K562 (cell line): Measurements from ENCODE around the gene PHLDB3. TPM values are rescaled to one million over a fixed set of nuclear protein-coding genes. Genes with fewer than 3 reads are reported as not detected.

Experiments
- ATAC-seq: fragments of 200-7000 bp; cut with Tn5 transposase; 3 replicates; pipeline ENCODE4 v1.9.1; 2020; ENCODE audit warnings: moderate library complexity
- BruUV-seq: library from RNA; stranded (reverse); fragments of 400-500 nt; replicated peaks from 2 replicates; lab custom pipeline; 2021; lab: Mats Ljungman, UMichigan
- CTCF ChIA-PET: fragments of 300-600 bp; formaldehyde crosslinking; extraction: SDS; loops from one replicate; lab custom pipeline; 2021; ENCODE audit warnings: low intra/inter-chr PET ratio; lab: Yijun Ruan, JAX
- POLR2A ChIA-PET: fragments of 300-600, 350-650 bp; sonication (Branson Sonifier 250); formaldehyde crosslinking; extraction: SDS; loops from one replicate; lab custom pipeline; 2021; ENCODE audit warnings: antibody characterized with exemption, inconsistent platforms; lab: Yijun Ruan, JAX
- DNase-seq, 4 experiments: peaks; one replicate each; pipeline versions ENCODE4 v3.0.0 to v3.0.0-alpha.2; 2011 to 2018; ENCODE audit warnings: low spot score in 3 of 4, mixed read lengths in 3 of 4; ENCODE audit errors: extremely low read depth in 1 of 4
- FAIRE-seq: peaks from 2 replicates; lab custom pipeline; 2011; peaks lifted over from hg19 to GRCh38; lab: Jason Lieb, UNC
- H2AFZ ChIP-seq: 2 replicates; pipeline ENCODE4 v1.6.0; 2011; ENCODE audit warnings: low read depth, low read length, control low read depth, inconsistent platforms
- H3K27ac ChIP-seq: fragments of 200-600 bp; 3 replicates; pipeline ENCODE4 v1.8.0; 2011; ENCODE audit warnings: low read depth, mild to moderate bottlenecking, control low read depth, inconsistent platforms, low read length, moderate library complexity, mixed read lengths; ENCODE audit errors: extremely low read depth
- H3K27me3 ChIP-seq, 2 experiments: fragments of 300-600 bp in 1 of 2; 2 replicates in 1 of 2; 3 replicates in 1 of 2; pipeline versions ENCODE4 v1.6.0 to v1.8.0; 2011; ENCODE audit warnings: inconsistent platforms in 2 of 2, low read length in 2 of 2, mild to moderate bottlenecking in 1 of 2, mixed read lengths in 1 of 2, moderate library complexity in 1 of 2; ENCODE audit not compliant: control insufficient read depth in 2 of 2, insufficient read depth in 2 of 2
- H3K36me3 ChIP-seq: fragments of 300-600 bp; 3 replicates; pipeline ENCODE4 v1.8.0; 2011; ENCODE audit warnings: mild to moderate bottlenecking, low read length, inconsistent platforms; ENCODE audit not compliant: control insufficient read depth, insufficient read depth
- H3K4me1 ChIP-seq, 2 experiments: fragments of 200-600 bp in 1 of 2; replicated peaks in 1 of 2; 2 replicates in 1 of 2; 3 replicates in 1 of 2; pipeline versions ENCODE4 v1.5.1 to v1.8.0; 2011; ENCODE audit warnings: inconsistent platforms in 2 of 2, low read length in 2 of 2, mild to moderate bottlenecking in 1 of 2, mixed read lengths in 1 of 2, moderate library complexity in 1 of 2; ENCODE audit not compliant: control insufficient read depth in 2 of 2, insufficient read depth in 2 of 2
- H3K4me2 ChIP-seq: 2 replicates; pipeline ENCODE4 v1.6.1; 2011; ENCODE audit warnings: low read length, control low read depth, inconsistent platforms, mixed read lengths; ENCODE audit not compliant: insufficient read depth
- H3K4me3 ChIP-seq: fragments of 200-600 bp; sonication (generic), shearing (Covaris generic); 2 replicates; pipeline ENCODE4 v1.5.1; 2016; ENCODE audit warnings: control low read depth, inconsistent platforms
- H3K79me2 ChIP-seq: fragments of 200-600 bp; 3 replicates; pipeline ENCODE4 v1.8.0; 2011; ENCODE audit warnings: low read length, inconsistent platforms; ENCODE audit not compliant: control insufficient read depth, insufficient read depth
- H3K9ac ChIP-seq, 2 experiments: 2 replicates each; pipeline versions ENCODE4 v1.6.0 to v1.6.1; 2011; ENCODE audit warnings: low read depth in 2 of 2, low read length in 2 of 2, control low read depth in 1 of 2, inconsistent platforms in 1 of 2, mild to moderate bottlenecking in 1 of 2, mixed read lengths in 1 of 2; ENCODE audit not compliant: insufficient read depth in 1 of 2
- H3K9me1 ChIP-seq: one replicate; pipeline ENCODE4 v1.6.0; 2011; ENCODE audit warnings: inconsistent platforms, mild to moderate bottlenecking, low read length, moderate library complexity; ENCODE audit not compliant: control insufficient read depth, insufficient read depth
- H3K9me3 ChIP-seq: replicated peaks from 2 replicates; pipeline ENCODE4 v1.5.1; 2011; ENCODE audit warnings: low read depth, low read length, inconsistent platforms; ENCODE audit not compliant: control insufficient read depth, insufficient read depth
- H4K20me1 ChIP-seq: replicated peaks from 2 replicates; pipeline ENCODE4 v1.6.1; 2011; ENCODE audit warnings: low read length, inconsistent platforms, mixed read lengths; ENCODE audit not compliant: control insufficient read depth, insufficient read depth
- ARID3B ChIP-seq: fragments of 250-450 bp; sonication (Bioruptor Pico); IDR thresholded peaks from 2 replicates; pipeline ENCODE4 v1.4.0; 2020; ENCODE audit warnings: borderline replicate concordance
- ARNT ChIP-seq, 2 experiments: fragments of 450-650 bp; IDR thresholded peaks; 2 replicates each; pipeline ENCODE4 v1.6.1; 2016; ENCODE audit warnings: mild to moderate bottlenecking in 1 of 2
- BRF2 ChIP-seq: IDR thresholded peaks from 3 replicates; pipeline ENCODE4 v1.6.1; 2011; ENCODE audit warnings: borderline replicate concordance, mild to moderate bottlenecking; ENCODE audit not compliant: insufficient read length, insufficient read depth
- CHD2 ChIP-seq: IDR thresholded peaks from 2 replicates; pipeline ENCODE4 v1.6.1; 2011; ENCODE audit warnings: low read depth, low read length
- ELF2 ChIP-seq: fragments of 250-450 bp; sonication (Bioruptor Pico); IDR thresholded peaks from 2 replicates; pipeline ENCODE4 v1.5.0; 2021; ENCODE audit warnings: mild to moderate bottlenecking
- GTF2A2 ChIP-seq: IDR thresholded peaks from 2 replicates; pipeline ENCODE4 v1.6.1; 2016; ENCODE audit warnings: mild to moderate bottlenecking, missing genetic modification characterization, missing compliant biosample characterization
- GTF2E2 ChIP-seq: fragments of 200-800 bp; sonication (Bioruptor generic); IDR thresholded peaks from 2 replicates; pipeline ENCODE4 v1.6.1; 2016; ENCODE audit warnings: missing genetic modification characterization, missing compliant biosample characterization
- HDGF ChIP-seq: fragments of 450-650 bp; IDR thresholded peaks from 2 replicates; pipeline ENCODE4 v1.6.1; 2016
- HES1 ChIP-seq: fragments of 450-650 bp; IDR thresholded peaks from 2 replicates; pipeline ENCODE4 v1.6.1; 2016; ENCODE audit warnings: low read depth, mild to moderate bottlenecking, moderate library complexity
- MAFG ChIP-seq: fragments of 450-650 bp; conservative IDR thresholded peaks from 2 replicates; pipeline ENCODE4 v1.6.1; 2016; ENCODE audit warnings: missing genetic modification characterization, missing compliant biosample characterization
- MXD1 ChIP-seq: fragments of 250-450 bp; sonication (Bioruptor Pico); IDR thresholded peaks from 2 replicates; pipeline ENCODE4 v1.8.0; 2021; ENCODE audit warnings: borderline replicate concordance, mild to moderate bottlenecking, moderate library complexity; ENCODE audit not compliant: poor library complexity, severe bottlenecking
- RBM15 ChIP-seq: fragments of 200-400 bp; formaldehyde crosslinking; IDR thresholded peaks from 2 replicates; pipeline ENCODE4 v1.6.1; 2018; ENCODE audit warnings: mild to moderate bottlenecking, low read length, moderate library complexity; ENCODE audit not compliant: insufficient read depth
- SIX5 ChIP-seq, 2 experiments: IDR thresholded peaks; 2 replicates each; pipeline ENCODE4 v1.6.1; 2011; ENCODE audit warnings: low read length in 2 of 2, borderline replicate concordance in 1 of 2, low read depth in 1 of 2, mild to moderate bottlenecking in 1 of 2, moderate library complexity in 1 of 2; ENCODE audit not compliant: insufficient read depth in 1 of 2
- TAF15 ChIP-seq: fragments of 200-400 bp; formaldehyde crosslinking; IDR thresholded peaks from 2 replicates; pipeline ENCODE4 v1.6.1; 2017; ENCODE audit warnings: mild to moderate bottlenecking, low read depth, low read length, moderate library complexity
- UBTF ChIP-seq, 2 experiments: IDR thresholded peaks; 2 replicates each; pipeline ENCODE4 v1.6.1; 2012; ENCODE audit warnings: improper control_type of control experiment in 2 of 2, low read depth in 2 of 2, low read length in 2 of 2, borderline replicate concordance in 1 of 2
- ZNF134 ChIP-seq: fragments of 250-450 bp; sonication (Bioruptor Pico); conservative IDR thresholded peaks from 2 replicates; pipeline ENCODE4 v1.4.0; 2020
- ZNF57 ChIP-seq: fragments of 450-650 bp; formaldehyde crosslinking; IDR thresholded peaks from 2 replicates; pipeline ENCODE4 v1.4.0; 2020; ENCODE audit warnings: mild to moderate bottlenecking, moderate library complexity
- ZNF584 ChIP-seq: fragments of 200-800 bp; sonication (Bioruptor generic); IDR thresholded peaks from 2 replicates; pipeline ENCODE4 v1.6.1; 2016; ENCODE audit warnings: low read depth, mild to moderate bottlenecking, missing genetic modification characterization, missing compliant biosample characterization
- WGBS: fragments of 100-300 bp; shearing (Covaris generic); methylation state at CpG from one replicate; pipeline ENCODE4 v1.1.6; 2016; ENCODE audit warnings: low coverage, mixed read lengths; ENCODE audit not compliant: insufficient coverage; ENCODE audit errors: missing lambda C conversion rate; 5-methylcytosine and 5-hydroxymethylcytosine counted together
- in situ Hi-C: fragments of 300-500 bp; cut with MboI; formaldehyde crosslinking; loops from 4 replicates; pipeline ENCODE4 v1.15.0; 2018; ENCODE audit warnings: inconsistent platforms, mixed read lengths
- intact Hi-C: fragments of 100-400 bp; cut with micrococcal nuclease; formaldehyde crosslinking; loops from 2 replicates; pipeline ENCODE4 v1.14.2; 2022
- polyA plus RNA-seq, 8 experiments: library from polyadenylated mRNA; depleted of rRNA in 4 of 8; stranded (reverse) in 5 of 8; unstranded in 3 of 8; fragments of >200 nt; fragmentation: Nextera tagmentation in 2 of 8; fragmentation: Illumina TruSeq in 1 of 8; extraction: Ambion mirVana in 2 of 8; extraction: Trizol in 1 of 8; gene quantifications; 2 replicates each; pipeline versions ENCODE4 v1.2.1 to v1.2.3, GENCODE V29; 2011 to 2014; ENCODE audit warnings: inconsistent platforms in 1 of 8, missing spikeins in 1 of 8
- total RNA-seq, 7 experiments: library from RNA; depleted of rRNA in 6 of 7; stranded (reverse); fragments of >200 nt in 6 of 7; fragmentation: Illumina TruSeq in 2 of 7; extraction: Trizol in 2 of 7; gene quantifications; 2 replicates each; pipeline versions ENCODE4 v1.2.1 to v1.2.3, GENCODE V29; 2011 to 2021; ENCODE audit warnings: low replicate concordance in 1 of 7

Gene PHLDB3
- total and polyA plus RNA-seq, 9 of the 15 experiments (the other 6 are each of a cell fraction or from before 2014, with no cell fraction given): 0.04 to 23.5 (median 3.9) TPM

- in situ Hi-C loops: no loop called here
- Histone ChIP-seq H3K4me3 (no peak overlapping the region), H4K20me1 (no peaks in the 10 kb centered on the region), H3K36me3 (no peaks in the 10 kb centered on the region), H3K9me3 (no peaks in the 10 kb centered on the region), H3K9me1 (no peaks in the 10 kb centered on the region), H3K27me3 (no peaks in the 10 kb centered on the region), H3K9ac (no peak overlapping the region; a peak in 1 of 4 replicates), H3K79me2 (no peaks in the 10 kb centered on the region), H3K27ac (no peak overlapping the region), H3K4me1 (no peaks in the 10 kb centered on the region; a peak in 1 of 5 replicates), H3K4me2 (no peak overlapping the region), H2AFZ (no peak overlapping the region)
- POLR2A ChIA-PET: no interaction called here
- no peak for ATAC-seq
- DNase-seq: no peak
- intact Hi-C loops: no loop called here
- 63% methylated on average over 8 of the region's 8 CpGs for WGBS
- TF ChIP-seq MXD1 (CRISPR knock-in tag) (no peak), ARNT (IDR thresholded peaks at IDR 0.05) (no peak), ZNF57 (no peak), ARID3B (CRISPR knock-in tag) (no peak), RBM15 (no peak), MAFG (tag) (no peak), BRF2 (no peak), ZNF584 (CRISPR knock-in tag) (no peak), GTF2E2 (tag) (no peak), HDGF (no peak), SIX5 (IDR thresholded peaks at IDR 0.05; ENCODE audit: borderline replicate concordance in 1 of 2, insufficient read depth in 1 of 2, low read depth in 1 of 2, low read length in 2 of 2) (no peak), TAF15 (no peak), HES1 (no peak), ELF2 (no peak), UBTF (IDR thresholded peaks at IDR 0.05; ENCODE audit: borderline replicate concordance in 1 of 2, low read depth in 2 of 2, low read length in 2 of 2) (no peak), GTF2A2 (no peak), ZNF134 (CRISPR knock-in tag) (no peak), CHD2 (no peak)
- CTCF ChIA-PET: no interaction called here
- no peak for FAIRE-seq
- no TSS peak for BruUV-seq
Observed at GRCh38 chr19:43488179-43488578, 16.4 kb downstream of the PHLDB3 start.
